ENCODE data around the gene SUSD1.

SUSD1 gene

DNA sequence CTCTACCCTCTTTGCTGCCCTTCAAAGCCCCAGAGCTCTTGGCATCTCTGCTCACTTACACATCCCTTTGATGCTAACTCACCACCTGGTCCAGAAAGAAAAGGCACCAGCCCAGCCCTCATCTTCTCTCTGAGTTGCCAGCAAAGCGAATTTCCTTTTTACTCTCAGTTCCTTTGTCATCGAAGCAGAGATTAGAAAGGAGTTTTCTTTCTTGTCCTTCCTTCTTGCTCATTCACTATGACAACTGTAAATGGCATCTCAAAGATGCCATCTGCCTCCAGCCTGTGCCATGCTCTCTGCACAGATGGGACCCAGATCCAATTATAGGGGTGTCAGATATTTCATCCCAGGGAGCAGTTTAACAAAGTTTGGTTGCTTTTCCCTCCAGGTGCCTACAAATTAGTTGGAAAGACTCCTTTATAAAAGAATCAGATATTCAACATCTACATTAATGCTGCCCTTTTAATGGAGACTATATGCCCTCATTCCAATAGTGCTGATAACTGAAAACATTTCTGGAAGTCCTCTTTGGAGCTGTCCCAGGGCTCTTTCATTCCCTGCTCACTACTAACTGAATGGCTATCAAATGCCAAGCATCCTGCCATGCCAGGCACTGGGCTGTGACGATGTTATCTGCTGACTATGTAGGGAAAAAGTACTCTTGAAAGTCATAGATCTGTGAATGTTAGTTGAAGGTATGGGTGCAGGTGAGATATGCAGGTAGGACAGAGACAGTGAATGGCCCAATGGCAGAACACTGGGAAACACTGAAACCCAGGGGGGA, 58.9 kb downstream of the SUSD1 start:
- Histone ChIP-seq H3K36me3 (ENCODE audit: control insufficient read depth, insufficient read depth, low read length) (peaks cover 11% of the 10 kb centered on the region), H3K27ac (ENCODE audit: low read depth, low read length, severe bottlenecking) (no peak overlapping the region), H3K4me3 (ENCODE audit: extremely low read depth, insufficient read depth, low read length, poor library complexity, severe bottlenecking) (no peak overlapping the region), H3K9me3 (ENCODE audit: control insufficient read depth, low read length) (no peaks in the 10 kb centered on the region), H3K4me1 (ENCODE audit: control insufficient read depth, insufficient read depth, low read length, poor library complexity, severe bottlenecking) (no peaks in the 10 kb centered on the region)
- 100% methylated on average over 1 to 2 of the region's 3 CpGs for WGBS, 2 experiments (ENCODE audit: insufficient coverage in 2 of 2)

DNA sequence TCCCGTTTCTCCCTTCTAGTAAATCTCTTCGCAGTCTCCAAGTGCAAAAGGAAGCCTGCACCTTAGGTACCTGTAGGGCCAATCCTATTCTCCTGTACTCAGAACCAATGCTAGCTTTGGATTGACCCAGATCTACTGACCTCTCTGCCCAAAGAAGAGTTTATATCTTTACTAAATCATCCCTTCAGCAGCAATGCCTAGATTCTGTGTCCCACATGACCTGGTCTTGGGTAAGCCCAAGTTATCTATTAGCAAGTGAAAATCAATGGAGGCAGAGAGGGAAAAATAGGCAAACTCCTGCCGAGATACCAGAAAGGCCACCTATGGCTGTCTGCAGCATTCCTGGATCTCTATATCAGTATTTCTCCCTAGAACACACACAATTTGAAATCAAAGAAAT, 60.0 kb downstream of the SUSD1 start:
- Histone ChIP-seq H3K36me3 (ENCODE audit: control insufficient read depth, insufficient read depth, low read length) (peaks cover 10% of the 10 kb centered on the region), H3K4me1 (ENCODE audit: control insufficient read depth, insufficient read depth, low read length, poor library complexity, severe bottlenecking) (no peaks in the 10 kb centered on the region), H3K27ac (ENCODE audit: low read depth, low read length, severe bottlenecking) (no peak overlapping the region), H3K9me3 (ENCODE audit: control insufficient read depth, low read length) (no peaks in the 10 kb centered on the region), H3K4me3 (ENCODE audit: extremely low read depth, insufficient read depth, low read length, poor library complexity, severe bottlenecking) (no peak overlapping the region)
- WGBS, 2 experiments (ENCODE audit: insufficient coverage in 2 of 2): 77 to 79% methylated on average over 2 to 3 of the region's 3 CpGs

DNA sequence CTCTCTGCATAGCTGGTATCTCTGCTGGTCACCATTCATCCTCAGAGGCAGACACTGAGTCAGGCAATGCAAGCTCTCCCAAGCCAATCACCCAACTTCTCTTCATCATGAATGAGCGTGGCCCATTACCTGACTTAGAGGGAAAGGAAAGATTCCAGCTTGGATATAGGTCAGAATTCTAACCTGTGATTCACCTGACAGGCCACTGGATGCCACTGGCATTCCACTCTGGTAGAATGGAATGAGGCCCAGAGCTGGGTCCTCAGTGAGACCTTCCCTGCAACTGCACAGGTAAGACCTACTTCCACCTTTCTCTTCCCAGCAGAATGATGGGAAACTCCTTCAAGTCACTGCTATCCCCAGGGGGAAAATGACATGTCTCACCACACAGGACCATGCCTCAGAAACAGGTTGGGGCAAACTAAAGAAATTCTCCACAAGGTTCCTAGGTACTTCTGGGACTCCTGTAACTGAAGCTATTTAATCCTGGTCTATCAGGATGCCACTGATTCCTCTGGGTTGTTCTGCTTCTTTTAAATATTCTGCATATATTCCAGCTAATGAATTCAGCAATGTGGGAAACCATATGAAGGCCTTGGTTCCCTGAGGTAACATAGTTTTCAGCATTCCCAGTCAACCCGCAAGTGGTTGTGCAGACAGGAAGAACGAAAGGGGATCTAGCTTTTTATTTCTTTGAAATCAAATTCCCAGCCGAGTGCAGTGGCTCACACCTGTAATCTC, 62.0 kb downstream of the SUSD1 start:
- no peak overlapping the region for H3K4me3 ChIP-seq (ENCODE audit: extremely low read depth, insufficient read depth, low read length, poor library complexity, severe bottlenecking)
- H3K27ac ChIP-seq (ENCODE audit: low read depth, low read length, severe bottlenecking): no peak overlapping the region
- no peaks in the 10 kb centered on the region for H3K4me1 ChIP-seq (ENCODE audit: control insufficient read depth, insufficient read depth, low read length, poor library complexity, severe bottlenecking)
- WGBS, 2 experiments (ENCODE audit: insufficient coverage in 2 of 2): 86 to 94% methylated on average over 3 to 4 of the region's 4 CpGs
- H3K9me3 ChIP-seq (ENCODE audit: control insufficient read depth, low read length): no peaks in the 10 kb centered on the region
- H3K36me3 ChIP-seq (ENCODE audit: control insufficient read depth, insufficient read depth, low read length): peaks cover 8% of the 10 kb centered on the region

DNA sequence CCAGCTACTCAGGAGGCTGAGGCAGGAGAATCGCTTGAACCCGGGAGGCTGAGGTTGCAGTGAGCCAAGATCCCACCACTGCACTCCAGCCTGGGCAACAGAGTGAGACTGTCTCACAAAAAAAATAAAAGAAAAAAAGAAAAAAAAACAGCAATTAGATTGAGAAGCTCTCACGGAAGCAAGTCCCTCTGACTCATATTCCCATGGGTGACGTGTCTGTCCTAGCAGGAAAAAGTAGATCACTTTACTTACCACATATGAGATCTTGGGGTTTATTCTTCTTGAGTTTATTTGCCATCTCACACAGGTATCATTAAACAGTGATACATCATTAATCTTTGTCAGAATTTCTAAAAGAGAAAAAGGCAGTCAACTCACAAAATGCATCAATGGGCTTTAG, 62.6 kb downstream of the SUSD1 start:
- Histone ChIP-seq H3K27ac (ENCODE audit: low read depth, low read length, severe bottlenecking) (no peak overlapping the region), H3K4me3 (ENCODE audit: extremely low read depth, insufficient read depth, low read length, poor library complexity, severe bottlenecking) (no peak overlapping the region), H3K4me1 (ENCODE audit: control insufficient read depth, insufficient read depth, low read length, poor library complexity, severe bottlenecking) (no peaks in the 10 kb centered on the region), H3K9me3 (ENCODE audit: control insufficient read depth, low read length) (no peaks in the 10 kb centered on the region), H3K36me3 (ENCODE audit: control insufficient read depth, insufficient read depth, low read length) (peaks cover 8% of the 10 kb centered on the region)
- 94% methylated on average over 2 of the region's 4 CpGs; no CpG with 5 or more reads in 1 of the 2 experiments for WGBS, 2 experiments (ENCODE audit: insufficient coverage in 2 of 2)

DNA sequence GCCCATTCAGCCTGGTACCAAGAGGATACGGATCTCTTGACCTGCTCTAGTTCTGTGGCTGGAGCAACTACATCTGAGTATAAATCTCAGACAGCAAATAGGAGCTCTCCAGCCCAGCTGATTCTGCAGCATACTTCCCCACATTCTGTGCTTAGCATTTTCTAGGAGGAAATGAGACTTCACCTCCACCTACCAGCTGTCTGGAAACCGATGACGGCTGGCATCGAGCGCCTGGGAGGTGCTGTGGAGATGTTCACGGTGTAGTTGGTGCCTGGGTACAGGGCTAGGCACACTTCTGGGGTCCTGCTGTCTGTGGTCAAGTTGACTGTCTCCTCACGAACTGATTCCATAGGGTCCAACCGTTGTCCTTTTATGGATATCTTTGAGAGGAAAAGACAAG, 63.6 kb downstream of the SUSD1 start:
- Histone ChIP-seq H3K9me3 (ENCODE audit: control insufficient read depth, low read length) (no peaks in the 10 kb centered on the region), H3K36me3 (ENCODE audit: control insufficient read depth, insufficient read depth, low read length) (peaks cover 8% of the 10 kb centered on the region), H3K4me1 (ENCODE audit: control insufficient read depth, insufficient read depth, low read length, poor library complexity, severe bottlenecking) (no peaks in the 10 kb centered on the region), H3K27ac (ENCODE audit: low read depth, low read length, severe bottlenecking) (no peak overlapping the region), H3K4me3 (ENCODE audit: extremely low read depth, insufficient read depth, low read length, poor library complexity, severe bottlenecking) (no peak overlapping the region)
- 94 to 96% methylated on average over 2 to 3 of the region's 8 CpGs for WGBS, 2 experiments (ENCODE audit: insufficient coverage in 2 of 2)

DNA sequence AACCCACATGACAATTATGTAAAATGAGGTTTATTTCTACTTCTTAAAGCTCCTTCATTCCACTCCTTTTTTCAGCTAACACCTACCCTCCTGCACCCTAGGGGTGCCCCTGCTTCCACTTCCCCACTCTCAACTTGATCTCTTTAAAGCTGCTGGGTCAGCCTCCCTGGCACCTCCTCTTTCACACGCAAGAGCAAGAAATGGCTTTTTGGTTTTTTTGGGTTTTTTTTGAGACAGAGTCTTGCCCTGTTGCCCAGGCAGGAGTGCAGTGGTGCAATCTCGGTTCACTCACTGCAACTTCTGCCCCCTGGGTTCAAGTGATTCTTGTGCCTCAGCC, 64.4 kb downstream of the SUSD1 start:
- peaks cover 8% of the 10 kb centered on the region for H3K36me3 ChIP-seq (ENCODE audit: control insufficient read depth, insufficient read depth, low read length)
- WGBS, 2 experiments (ENCODE audit: insufficient coverage in 2 of 2): 100% methylated on average over 1 of the region's 2 CpGs; no CpG with 5 or more reads in 1 of the 2 experiments

DNA sequence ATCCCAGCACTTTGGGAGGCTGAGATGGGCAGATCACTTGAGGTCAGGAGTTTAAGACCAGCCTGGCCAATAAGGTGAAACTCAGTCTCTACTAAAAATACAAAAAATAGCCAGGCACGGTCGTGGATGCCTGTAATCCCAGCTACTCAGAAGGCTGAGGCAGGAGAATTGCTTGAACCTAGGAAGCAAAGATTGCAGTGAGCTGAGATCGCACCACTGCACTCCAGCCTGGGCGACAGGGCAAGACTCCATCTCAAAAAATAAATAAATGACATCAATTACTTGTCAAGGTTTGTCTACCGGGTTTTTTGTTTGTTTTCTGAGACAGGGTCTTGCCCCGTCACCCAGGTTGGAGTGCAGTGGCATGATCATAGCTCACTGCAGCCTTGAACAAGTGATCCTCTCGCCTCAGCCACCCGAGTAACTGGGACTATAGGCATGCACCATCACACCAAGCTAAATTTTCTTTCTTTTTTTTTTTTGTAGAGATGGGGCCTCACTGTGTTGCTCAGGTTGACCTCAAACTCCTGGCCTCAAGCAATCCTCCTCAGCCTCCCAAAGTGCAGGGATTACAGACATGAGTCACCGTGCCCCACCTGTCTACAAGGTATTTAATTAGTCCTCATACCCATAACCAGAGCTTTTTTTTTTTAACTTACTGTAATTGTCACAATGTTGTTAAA, 64.9 kb downstream of the SUSD1 start:
- WGBS, 2 experiments (ENCODE audit: insufficient coverage in 2 of 2): 65 to 100% methylated on average over 3 to 4 of the region's 9 CpGs
- H3K9me3 ChIP-seq (ENCODE audit: control insufficient read depth, low read length): no peaks in the 10 kb centered on the region
- H3K27ac ChIP-seq (ENCODE audit: low read depth, low read length, severe bottlenecking): no peak overlapping the region
- H3K36me3 ChIP-seq (ENCODE audit: control insufficient read depth, insufficient read depth, low read length): peaks cover 8% of the 10 kb centered on the region
- no peak overlapping the region for H3K4me3 ChIP-seq (ENCODE audit: extremely low read depth, insufficient read depth, low read length, poor library complexity, severe bottlenecking)
- H3K4me1 ChIP-seq (ENCODE audit: control insufficient read depth, insufficient read depth, low read length, poor library complexity, severe bottlenecking): no peaks in the 10 kb centered on the region

More for the DNA sequence above, 64.4 kb downstream of the SUSD1 start:
- Histone ChIP-seq H3K4me1 (ENCODE audit: control insufficient read depth, insufficient read depth, low read length, poor library complexity, severe bottlenecking) (no peaks in the 10 kb centered on the region), H3K9me3 (ENCODE audit: control insufficient read depth, low read length) (no peaks in the 10 kb centered on the region), H3K27ac (ENCODE audit: low read depth, low read length, severe bottlenecking) (no peak overlapping the region), H3K4me3 (ENCODE audit: extremely low read depth, insufficient read depth, low read length, poor library complexity, severe bottlenecking) (no peak overlapping the region)

DNA sequence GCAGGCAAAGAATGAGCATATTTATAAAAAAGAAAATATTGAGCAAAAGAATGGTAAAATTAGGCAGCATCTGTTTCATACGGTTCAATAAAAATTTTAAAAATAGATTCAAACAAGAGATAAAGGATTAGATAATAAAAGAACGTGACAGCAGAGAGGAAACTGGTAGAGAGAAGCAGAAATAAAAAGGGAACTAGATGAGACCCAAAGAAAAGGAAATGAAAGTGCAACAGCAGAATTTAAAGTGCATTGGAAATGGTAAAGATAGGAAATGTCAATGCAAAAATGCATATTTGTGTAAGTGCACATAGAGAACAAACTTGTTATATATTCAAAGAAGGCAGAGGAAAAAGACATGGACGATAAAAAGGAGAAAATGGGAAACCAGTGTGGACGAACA, 70.2 kb downstream of the SUSD1 start:
- Histone ChIP-seq H3K27ac (ENCODE audit: low read depth, low read length, severe bottlenecking) (no peak overlapping the region), H3K36me3 (ENCODE audit: control insufficient read depth, insufficient read depth, low read length) (no peaks in the 10 kb centered on the region), H3K4me1 (ENCODE audit: control insufficient read depth, insufficient read depth, low read length, poor library complexity, severe bottlenecking) (no peaks in the 10 kb centered on the region), H3K4me3 (ENCODE audit: extremely low read depth, insufficient read depth, low read length, poor library complexity, severe bottlenecking) (no peak overlapping the region), H3K9me3 (ENCODE audit: control insufficient read depth, low read length) (no peaks in the 10 kb centered on the region)
- 100% methylated on average over 1 of the region's 4 CpGs; no CpG with 5 or more reads in 1 of the 2 experiments for WGBS, 2 experiments (ENCODE audit: insufficient coverage in 2 of 2)

DNA sequence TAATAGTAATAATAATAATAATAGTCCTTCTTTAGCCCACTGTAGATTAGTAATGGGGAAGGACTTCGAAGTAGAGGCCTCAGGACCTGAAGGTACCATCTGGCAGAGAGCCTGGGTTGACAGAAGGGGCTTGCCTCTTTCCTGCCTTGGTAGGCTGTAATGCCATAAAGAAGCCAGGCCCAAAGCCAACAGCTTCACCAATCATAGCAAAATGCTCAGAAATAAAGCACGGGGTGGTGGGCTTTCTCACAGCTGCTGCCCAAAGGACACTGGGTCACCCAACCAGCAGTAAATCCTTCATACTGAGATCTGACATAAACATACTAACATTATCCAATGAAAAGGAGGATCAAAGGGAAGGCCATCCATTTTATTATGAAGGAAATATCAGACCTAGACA, 70.7 kb downstream of the SUSD1 start:
- H3K27ac ChIP-seq (ENCODE audit: low read depth, low read length, severe bottlenecking): no peak overlapping the region
- H3K36me3 ChIP-seq (ENCODE audit: control insufficient read depth, insufficient read depth, low read length): no peaks in the 10 kb centered on the region
- no peaks in the 10 kb centered on the region for H3K9me3 ChIP-seq (ENCODE audit: control insufficient read depth, low read length)
- H3K4me3 ChIP-seq (ENCODE audit: extremely low read depth, insufficient read depth, low read length, poor library complexity, severe bottlenecking): no peak overlapping the region
- H3K4me1 ChIP-seq (ENCODE audit: control insufficient read depth, insufficient read depth, low read length, poor library complexity, severe bottlenecking): no peaks in the 10 kb centered on the region
- no CpG with 5 or more reads among the region's 2 CpGs for WGBS, 2 experiments (ENCODE audit: insufficient coverage in 2 of 2)

DNA sequence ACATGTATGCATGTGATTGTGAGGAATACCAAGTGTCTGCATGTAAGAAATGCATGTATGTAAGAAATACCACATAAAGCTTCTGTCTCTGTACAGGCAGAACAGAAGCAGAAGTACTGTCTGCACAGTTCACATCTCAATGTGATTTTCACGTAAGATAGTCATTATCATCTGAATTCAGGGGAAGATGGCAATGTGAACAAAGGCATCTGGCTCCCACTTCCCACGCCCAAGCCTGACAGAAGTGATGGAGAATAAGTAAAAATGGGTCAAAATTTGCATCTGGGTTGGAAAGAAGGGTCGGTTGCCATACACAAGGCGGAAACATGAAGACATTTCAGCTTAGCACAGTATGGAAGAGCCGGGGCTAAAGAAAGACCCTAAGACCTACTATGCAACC, 71.7 kb downstream of the SUSD1 start:
- Histone ChIP-seq H3K9me3 (ENCODE audit: control insufficient read depth, low read length) (no peaks in the 10 kb centered on the region), H3K4me3 (ENCODE audit: extremely low read depth, insufficient read depth, low read length, poor library complexity, severe bottlenecking) (no peak overlapping the region), H3K27ac (ENCODE audit: low read depth, low read length, severe bottlenecking) (no peak overlapping the region), H3K36me3 (ENCODE audit: control insufficient read depth, insufficient read depth, low read length) (no peaks in the 10 kb centered on the region), H3K4me1 (ENCODE audit: control insufficient read depth, insufficient read depth, low read length, poor library complexity, severe bottlenecking) (no peaks in the 10 kb centered on the region)
- WGBS, 2 experiments (ENCODE audit: insufficient coverage in 2 of 2): 78 to 94% methylated on average over 4 to 5 of the region's 5 CpGs
